ENCODE measurements around the gene ITPKA.

Gene ITPKA

DNA sequence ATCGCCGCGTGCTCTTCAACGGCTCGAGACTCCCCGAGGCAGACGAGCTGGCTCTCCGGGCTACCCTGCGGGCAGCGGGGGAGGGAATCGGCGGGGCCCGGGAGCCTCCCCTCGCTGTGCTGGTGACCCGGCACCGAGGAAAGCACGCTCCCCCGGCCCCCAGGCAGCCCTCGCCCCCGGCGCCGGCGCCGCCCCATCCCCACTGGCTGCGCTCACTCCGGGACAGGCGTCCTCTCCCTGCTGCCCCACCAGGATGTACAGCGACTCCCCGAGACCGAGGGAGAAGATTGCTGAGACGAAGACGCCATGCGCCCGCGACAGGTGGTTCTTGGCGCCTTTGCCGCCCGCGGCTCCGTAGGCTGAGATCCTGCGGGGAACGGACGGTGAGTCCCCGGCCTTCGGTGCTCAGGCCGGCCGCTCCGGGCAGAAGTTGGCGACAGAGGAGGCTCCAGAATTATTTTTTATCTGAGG is 18.3 kb downstream of the ITPKA start:
- no peak for DNase-seq

DNA sequence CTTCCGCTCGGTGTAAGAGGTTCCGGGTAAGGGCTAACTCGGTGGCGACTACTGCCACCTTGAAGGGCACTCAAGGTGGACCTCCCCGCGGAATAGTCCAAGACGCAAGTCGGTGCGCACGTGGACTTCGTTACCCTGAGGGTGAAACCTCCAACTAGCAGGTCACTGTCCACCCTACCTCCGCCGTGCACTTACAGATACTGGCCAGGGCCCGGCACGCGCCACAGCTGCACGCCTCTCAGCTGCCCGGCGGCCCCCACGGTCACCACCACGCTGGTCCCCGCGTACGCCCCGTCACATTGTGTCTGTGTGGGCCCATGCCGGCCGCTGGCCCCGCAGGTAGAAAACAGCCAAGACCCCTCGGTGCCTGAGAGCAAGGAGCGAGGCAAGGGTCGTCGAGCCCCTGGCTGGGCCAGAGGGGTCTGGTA is 18.9 kb downstream of the ITPKA start:
- no peak for DNase-seq

DNA sequence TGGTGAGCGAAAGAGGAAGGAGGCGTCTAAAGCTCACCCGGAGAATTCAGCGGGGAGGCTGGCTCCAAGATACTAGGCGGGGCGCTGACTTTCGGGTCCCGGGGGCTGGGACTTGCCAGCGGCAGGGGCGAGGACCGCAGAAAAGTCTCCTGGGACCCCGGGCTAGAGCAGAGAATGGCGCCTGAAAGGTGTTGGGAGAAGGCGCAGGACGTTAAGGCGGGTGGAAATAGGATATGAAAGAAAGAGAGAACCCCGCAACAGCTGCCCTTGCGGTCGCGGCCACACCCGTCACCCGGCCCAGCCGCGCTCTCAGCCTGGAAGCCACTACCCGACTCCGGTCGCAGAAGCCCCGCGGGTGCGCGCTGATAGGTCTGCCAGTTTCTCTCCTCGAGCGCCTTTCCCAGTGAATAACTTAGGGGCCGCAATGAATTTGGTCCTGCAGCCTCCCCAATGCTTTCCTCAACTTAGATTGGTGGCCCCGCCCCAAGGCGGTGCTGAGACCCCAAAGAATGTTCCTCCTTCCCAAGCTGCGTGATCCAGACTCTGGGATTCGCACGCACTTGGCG is 19.3 kb downstream of the ITPKA start:
- no peak for DNase-seq

DNA sequence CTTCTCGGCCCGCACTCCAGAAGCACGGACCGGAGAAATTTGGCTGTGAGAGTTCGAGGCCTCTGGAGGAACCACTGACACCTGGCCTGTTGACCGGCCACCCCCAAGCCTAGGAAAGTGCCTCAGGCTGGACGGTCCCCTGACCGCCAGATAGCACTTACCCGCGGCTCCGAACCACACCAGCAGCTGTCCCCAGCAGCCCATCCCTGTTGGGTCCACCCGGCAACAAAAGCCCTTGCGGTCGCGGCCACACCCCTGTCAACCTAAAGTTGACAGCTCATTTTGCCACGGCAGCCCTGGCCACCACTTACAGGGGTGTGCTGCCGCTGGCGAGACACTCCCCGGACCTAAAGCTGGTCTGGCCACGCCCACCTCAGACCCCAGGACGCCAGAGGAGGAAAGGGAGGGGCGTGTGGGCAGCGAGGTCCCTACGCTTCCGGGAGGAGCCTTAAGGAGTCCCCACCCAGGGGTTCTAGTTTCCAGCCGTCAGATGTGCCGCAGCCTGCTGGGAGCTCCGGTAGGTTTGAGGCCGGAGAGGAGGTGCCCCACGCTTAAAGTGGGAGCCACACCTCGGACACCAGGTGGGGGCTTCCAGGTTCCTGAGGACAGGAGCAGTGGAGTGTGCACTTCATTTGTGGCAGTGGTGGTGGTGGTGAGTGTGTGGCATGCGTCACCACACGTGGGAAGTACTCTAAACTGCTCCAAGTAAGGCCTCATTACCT is 20.0 kb downstream of the ITPKA start, which contains the start of gene LTK:
LTK (minus strand) TSS at position 322 of the 722 bp plus-strand sequence; CDS start at position 204, 118 bp downstream.
- DNase-seq = no peak

DNA sequence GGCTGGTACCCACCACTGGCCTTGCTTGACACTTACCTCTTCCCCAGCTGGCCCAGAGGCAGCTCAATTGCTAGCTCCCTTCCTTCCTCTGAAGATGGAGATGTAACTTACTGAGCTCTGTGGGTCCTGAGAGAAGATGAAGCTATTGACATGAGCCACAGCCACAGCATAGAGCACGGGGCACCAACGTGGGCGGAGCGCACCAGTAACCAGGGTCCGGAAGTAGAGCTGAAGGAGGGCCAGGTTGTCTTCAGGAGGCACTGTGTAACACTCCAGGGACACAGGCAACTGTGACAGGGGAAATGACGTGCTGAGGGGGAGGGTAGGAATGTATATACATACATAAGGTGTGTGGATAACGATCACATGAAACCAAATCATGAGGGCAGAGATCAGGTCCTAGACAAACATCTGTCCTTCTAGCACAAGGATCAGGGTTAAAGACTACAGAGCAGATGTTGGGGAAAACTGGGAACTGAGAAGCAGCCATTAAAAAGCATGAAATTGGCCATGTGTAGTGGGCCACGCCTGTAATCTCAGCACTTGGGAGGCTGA is 24.3 kb downstream of the ITPKA start:
- no peak for DNase-seq

DNA sequence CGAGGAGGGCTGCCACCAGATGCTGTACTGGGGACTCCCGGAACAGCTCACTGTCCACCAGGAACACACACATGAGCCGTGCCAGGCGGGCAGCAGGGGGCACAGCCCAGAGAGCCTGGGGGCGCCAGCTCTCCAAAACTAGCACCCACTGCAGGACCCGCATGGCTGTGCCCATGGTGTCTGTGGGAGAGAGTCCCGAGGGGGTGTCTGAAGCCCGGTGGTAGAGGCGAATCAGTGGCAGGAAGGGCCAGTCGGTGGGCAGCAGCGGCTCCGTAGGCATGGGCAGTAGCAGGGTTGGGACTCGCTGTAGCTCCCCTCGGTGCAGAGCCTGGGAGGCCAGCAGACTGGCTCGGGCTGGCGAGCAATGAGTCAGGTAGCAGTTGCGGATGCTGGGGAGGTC is 27.0 kb downstream of the ITPKA start:
- DNase-seq = no peak

DNA sequence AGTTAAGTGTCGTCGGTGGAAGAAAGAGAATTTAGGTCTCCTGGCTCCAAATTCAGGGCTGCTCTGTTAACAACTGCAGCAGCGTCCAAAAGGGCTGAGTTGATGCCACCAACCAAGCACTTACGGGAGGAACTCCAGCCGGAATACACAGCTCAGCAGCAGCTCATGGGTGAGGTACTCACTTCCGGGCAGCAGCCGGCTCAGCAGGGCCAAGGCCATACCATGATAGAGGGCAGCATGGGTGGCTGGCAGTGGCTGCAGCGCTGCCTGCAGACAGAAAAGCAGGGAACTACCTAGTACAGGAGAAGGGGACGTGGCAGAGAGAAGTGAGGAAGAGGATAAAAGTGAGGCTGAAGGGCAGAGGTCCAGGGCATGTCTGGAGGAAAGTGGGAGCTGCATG is 27.9 kb downstream of the ITPKA start:
- no peak for DNase-seq

DNA sequence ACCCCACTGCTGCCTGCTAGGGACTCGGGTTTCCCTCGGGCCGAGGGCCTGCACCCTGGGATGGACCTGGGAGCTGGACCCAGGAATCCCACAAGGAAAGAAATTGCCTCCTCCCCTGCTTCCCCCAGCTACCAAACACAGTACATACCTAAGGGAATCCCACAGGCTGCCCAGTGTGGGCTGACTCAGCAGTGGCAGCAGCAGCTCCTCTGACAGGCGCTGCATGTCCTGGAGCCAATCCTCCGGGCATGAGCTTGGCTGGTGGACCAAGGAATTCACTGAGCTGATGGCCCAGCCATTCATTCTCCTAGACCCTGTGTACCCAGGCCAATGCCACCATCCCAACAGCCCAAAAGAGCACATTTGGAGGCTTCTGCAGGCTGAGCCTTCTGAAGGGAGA is 29.4 kb downstream of the ITPKA start:
- no peak for DNase-seq

DNA sequence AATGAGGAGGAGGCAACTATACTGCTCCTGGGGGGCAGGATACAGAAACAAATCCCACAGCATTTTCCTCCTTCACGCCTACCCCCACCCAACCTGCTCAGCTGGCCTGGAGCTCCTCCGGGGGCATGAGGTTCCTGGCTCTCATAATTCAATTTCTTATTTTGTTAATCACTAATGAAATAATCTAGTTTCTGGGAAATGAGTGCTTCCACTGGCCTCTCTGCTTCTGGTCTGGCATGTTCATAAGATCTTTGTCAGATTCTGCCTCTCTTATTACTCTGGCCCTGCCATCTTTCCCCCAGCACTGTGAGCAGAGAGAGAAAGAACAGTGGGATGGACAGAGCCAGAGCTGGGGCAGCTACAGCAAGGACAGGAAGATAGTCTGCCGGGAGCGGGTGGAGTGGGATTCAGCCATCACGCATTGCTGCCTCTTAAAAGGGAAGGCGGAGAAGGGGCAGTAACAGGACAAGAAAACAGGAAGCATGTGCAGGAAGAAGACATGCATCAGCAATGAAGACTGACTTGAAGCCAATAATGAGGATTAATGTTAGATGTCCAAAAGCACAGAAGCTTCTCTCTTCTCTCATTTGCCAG is 36.8 kb downstream of the ITPKA start:
- DNase-seq = no peak

DNA sequence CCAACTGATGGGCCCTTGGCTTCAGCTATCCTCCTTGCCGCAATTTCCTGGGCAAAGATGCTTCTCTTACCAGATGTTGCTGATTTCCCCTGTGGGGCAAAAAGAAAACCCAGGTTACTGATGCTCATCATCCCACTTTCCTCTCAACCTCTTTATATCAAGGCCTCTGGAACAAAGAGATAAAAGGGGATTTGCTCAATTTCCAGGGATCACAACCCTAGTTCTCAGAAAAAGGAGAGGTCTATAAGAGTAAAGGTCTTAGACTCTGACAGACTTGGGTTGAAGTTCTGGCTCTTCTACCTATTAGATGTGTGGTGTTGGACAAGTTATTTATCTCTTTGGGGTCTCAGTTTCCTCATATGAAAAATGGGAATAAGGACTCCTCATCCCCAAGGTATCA is 41.9 kb downstream of the ITPKA start:
- no peak for DNase-seq

DNA sequence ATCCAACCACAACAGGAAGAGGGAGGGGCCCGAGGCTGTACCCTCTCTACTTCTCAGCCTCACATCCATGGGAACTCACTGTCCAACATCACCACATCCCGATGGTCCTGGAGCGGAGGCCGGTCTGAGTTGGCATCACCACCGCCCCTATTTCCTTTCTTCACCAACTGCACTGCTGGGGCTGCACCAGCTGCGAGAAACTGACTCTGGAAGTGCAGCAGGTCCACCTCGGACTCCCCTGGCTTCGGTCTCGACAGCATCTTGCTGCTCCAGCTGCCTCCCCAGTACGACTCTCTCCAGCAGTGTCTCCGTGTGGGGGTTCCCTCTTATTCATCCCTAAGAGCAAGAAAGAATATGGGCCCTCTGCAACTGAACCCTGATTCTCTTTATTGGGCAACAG is 43.2 kb downstream of the ITPKA start:
- no peak for DNase-seq

DNA sequence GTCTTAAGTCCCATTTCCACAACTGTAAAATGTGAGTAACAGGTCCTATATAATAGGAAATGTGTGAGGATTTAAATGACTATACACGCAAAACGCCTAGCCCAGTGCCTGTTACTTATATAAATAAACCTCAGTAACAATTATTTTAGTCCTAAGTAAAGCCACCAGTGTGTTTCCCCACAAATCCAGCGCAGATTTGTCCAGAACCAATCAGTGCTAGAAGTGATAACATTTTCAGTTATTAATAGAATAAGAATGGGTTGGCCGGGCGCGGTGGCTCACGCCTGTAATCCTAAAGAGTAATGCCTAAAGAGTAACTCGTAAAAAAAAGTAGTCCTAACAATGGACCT is 49.8 kb downstream of the ITPKA start:
- no peak for DNase-seq

DNA sequence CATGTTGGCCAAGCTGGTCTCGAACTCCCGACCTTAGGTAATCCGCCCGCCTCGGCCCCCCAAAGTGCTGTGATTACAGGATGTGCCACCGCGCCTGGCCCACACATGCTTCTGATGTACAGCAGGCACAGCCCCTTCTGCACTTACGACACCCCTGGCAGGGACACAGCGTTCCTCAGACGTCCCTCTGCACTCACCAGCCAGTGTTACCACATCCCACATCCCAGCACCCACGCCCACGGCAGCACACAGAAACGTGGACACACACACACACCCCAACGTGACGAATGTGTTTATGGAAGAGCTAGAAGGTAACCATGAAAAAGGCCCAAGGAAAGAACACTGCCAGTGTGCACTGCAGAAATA is 51.0 kb downstream of the ITPKA start:
- no peak for DNase-seq

DNA sequence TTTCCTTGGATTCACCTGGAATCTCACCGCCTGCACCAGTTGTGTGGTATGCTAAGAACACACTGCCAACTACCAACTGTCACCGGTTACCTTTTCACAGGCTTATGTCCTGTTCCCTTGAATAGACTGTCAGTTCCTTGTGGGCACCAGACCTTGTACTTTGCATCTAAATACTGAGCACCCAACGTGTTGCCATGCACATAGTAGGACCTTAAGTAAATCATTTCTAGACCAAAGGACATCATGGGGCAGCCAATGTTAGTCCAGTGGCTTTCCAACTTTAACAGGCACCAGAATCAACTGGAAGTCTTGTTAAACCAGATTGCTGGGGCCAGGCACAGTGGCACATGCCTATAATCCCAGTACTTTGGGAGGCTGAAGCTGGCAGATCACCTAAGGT is 51.5 kb downstream of the ITPKA start:
- no peak for DNase-seq

DNA sequence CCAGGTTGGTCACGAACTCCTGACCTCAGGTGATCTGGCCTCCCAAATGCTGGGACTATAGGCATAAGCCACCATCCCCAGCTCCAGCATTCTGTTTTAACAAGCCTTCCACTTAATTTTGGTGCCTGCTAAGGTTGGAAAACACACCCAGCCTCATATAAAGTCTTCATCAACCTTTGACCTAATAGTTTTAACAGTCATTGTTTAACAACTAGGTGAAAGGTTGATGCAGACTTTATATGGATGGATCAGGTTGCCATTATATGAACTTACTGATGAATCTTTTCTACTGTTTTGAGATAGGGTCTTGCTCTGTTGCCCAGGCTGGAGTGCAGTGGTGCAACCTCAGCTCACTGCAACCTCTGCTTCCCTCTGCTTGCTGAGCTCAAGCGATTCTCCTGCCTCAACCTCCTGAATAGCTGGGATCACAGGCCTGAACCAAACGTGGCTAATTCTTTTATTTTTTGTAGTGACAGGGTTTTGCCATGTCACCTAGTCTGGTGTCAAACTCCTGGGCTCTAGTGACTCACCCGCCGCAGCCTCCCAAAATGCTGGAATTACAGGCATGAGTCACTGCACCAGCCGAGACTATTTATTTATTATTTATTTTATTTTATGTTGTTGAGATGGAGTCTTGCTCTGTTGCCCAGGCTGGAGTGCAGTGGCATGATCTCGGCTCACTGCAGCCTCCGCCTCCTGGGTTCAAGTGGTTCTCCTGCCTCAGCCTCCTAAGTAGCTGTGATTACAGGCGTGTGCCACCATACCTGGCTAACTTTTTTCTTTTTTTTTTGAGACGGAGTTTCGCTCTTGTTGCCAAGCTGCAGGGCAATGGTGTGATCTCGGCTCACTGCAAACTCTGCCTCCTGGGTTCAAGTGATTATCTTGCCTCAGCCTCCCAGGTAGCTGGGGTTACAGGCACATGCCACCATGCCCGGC is 53.4 kb downstream of the ITPKA start:
- DNase-seq = no peak

DNA sequence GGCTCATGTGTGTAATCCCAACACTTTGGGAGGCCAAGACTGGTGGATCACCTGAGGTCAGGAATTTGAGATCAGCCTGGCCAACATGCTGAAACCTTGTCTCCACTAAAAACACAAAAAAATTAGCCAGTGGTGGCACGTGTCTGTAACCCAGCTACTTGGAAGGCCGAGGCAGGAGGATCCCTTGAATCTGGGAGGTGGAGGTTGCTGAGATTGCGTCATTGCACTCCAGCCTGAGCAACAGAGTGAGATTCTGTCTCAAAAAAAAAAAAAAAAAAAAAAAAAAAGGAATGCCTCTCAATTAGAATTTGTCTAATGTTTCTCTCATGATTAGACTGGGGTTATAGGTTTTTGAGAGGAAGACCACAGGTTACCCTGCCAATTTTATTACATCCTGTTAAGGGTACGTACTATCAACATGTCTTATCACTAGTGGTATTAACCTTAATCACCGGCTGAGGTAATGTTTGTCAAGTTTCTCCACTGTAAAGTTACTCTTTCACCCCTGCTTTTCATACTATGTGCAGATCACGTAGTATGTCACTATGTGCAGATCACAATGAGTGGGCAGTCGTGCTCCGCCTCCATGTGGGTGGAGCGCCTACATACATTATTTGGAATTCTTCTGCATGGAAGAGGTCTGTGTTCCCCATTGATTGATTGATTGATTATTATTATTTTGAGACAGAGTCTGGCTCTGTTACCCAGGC is 56.5 kb downstream of the ITPKA start:
- DNase-seq = no peak

All from SHP77 (cell line).